Measurements from ENCODE around the gene FAM13A. TPM values are rescaled to one million over a fixed set of nuclear protein-coding genes. Genes with fewer than 3 reads are reported as not detected.
A peak's percentile ranks its signal among the peaks of the same experiment; 100 is the strongest.

The FAM13A gene
- total RNA-seq, 3 donors from 2014 or later, result 55.7 to 170 (median 118) TPM

DNA sequence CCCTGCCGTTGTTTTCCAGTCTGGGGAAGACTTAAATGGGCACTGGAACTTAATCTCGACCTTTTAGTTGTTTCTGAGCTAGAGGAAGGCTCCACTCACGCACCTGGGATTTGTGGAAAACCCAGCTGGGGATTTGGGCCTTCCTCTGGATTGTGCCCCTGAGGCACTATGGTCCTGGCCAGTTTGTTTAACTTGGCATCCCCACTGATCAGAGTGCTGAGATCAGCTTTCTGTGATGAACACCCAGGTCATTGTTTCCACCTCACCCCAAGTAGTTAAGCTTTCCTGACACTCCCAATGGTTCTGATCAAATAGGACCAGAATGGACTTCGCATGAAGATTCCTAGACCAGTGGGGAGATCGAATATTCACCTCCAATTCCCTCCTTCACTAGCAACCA, 338.9 kb downstream of the FAM13A start:
- H3K9me3 ChIP-seq, result peaks cover 0 to 22% of the 10 kb centered on the region in 2 donors
- intact Hi-C loops (cut with DNase I; ENCODE audit: low total_unique reads), result no loop called here
- TF ChIP-seq POLR2A (IDR thresholded peaks at IDR 0.05), result no peak
- TF ChIP-seq POLR2AphosphoS5 (IDR thresholded peaks at IDR 0.05), result no peak
- TF ChIP-seq, protein P1, sequence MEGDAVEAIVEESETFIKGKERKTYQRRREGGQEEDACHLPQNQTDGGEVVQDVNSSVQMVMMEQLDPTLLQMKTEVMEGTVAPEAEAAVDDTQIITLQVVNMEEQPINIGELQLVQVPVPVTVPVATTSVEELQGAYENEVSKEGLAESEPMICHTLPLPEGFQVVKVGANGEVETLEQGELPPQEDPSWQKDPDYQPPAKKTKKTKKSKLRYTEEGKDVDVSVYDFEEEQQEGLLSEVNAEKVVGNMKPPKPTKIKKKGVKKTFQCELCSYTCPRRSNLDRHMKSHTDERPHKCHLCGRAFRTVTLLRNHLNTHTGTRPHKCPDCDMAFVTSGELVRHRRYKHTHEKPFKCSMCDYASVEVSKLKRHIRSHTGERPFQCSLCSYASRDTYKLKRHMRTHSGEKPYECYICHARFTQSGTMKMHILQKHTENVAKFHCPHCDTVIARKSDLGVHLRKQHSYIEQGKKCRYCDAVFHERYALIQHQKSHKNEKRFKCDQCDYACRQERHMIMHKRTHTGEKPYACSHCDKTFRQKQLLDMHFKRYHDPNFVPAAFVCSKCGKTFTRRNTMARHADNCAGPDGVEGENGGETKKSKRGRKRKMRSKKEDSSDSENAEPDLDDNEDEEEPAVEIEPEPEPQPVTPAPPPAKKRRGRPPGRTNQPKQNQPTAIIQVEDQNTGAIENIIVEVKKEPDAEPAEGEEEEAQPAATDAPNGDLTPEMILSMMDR (IDR thresholded peaks at IDR 0.05), result no peak
- peaks cover 4% of the 10 kb centered on the region for H3K36me3 ChIP-seq
- no peaks in the 10 kb centered on the region for H3K4me1 ChIP-seq
- H3K27me3 ChIP-seq, result no peaks in the 10 kb centered on the region
- no peak for DNase-seq (ENCODE audit: low spot score in 2 of 2)
- H3K27ac ChIP-seq, result no peak overlapping the region
- H3K4me3 ChIP-seq, result no peak overlapping the region

DNA sequence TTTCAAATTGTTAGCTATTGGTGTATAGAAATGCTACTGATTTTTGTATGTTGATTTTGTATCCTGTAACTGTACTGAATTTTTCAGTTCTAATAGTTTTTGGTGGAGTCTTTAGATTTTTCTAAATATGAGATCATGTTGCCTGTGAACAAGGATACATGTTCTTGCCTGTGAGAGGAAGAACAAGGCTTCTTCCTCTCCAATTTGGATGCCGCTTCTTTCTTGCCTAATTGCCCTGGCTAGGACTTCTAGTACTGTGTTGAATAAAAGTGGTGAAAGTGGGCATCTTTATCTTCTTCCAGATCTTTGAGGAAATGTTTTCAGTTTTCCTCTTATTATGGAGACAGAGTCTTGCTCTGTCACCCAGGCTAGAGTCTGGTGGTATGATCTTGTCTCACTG, 343.2 kb downstream of the FAM13A start:
- Histone ChIP-seq H3K4me1 (no peaks in the 10 kb centered on the region), H3K36me3 (peaks cover 4% of the 10 kb centered on the region), H3K27me3 (no peaks in the 10 kb centered on the region), H3K4me3 (no peak overlapping the region), H3K27ac (no peak overlapping the region), H3K9me3 (peaks cover 0 to 22% of the 10 kb centered on the region in 2 donors)
- DNase-seq (ENCODE audit: low spot score in 2 of 2), result no peak
- TF ChIP-seq POLR2A (IDR thresholded peaks at IDR 0.05), result no peak
- TF ChIP-seq, protein P1 (IDR thresholded peaks at IDR 0.05), result no peak
- no peak for TF ChIP-seq POLR2AphosphoS5 (IDR thresholded peaks at IDR 0.05)
- intact Hi-C loops (cut with DNase I; ENCODE audit: low total_unique reads), result no loop called here

DNA sequence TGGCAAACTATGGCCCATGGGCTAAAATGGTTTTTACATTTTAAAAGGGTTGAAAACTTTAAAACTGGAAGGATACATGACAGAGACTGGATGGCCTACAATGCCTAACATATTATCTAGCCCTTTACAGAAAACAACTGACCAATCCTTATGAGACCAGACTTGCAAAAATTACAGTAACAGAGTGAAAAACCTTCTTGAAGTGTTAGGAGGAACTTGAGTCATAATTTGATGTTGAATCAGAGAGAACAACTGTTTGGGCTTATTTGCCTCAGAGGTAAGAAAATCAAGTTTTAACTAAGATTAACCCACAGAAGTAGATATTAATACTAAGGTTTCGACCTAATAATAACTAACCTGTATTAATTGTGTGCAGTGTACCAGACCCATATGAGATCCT, 347.0 kb downstream of the FAM13A start:
- intact Hi-C loops (cut with DNase I; ENCODE audit: low total_unique reads), result no loop called here
- H3K4me3 ChIP-seq, result no peak overlapping the region
- no peak overlapping the region for H3K27ac ChIP-seq
- no peaks in the 10 kb centered on the region for H3K9me3 ChIP-seq
- DNase-seq (ENCODE audit: low spot score in 2 of 2), result no peak
- H3K36me3 ChIP-seq, result no peaks in the 10 kb centered on the region
- TF ChIP-seq POLR2A (IDR thresholded peaks at IDR 0.05) (no peak), POLR2AphosphoS5 (IDR thresholded peaks at IDR 0.05) (no peak)
- TF ChIP-seq, protein P1 (IDR thresholded peaks at IDR 0.05), result no peak
- peaks cover 0 to 5% of the 10 kb centered on the region in 2 donors for H3K4me1 ChIP-seq
- H3K27me3 ChIP-seq, result no peaks in the 10 kb centered on the region

DNA sequence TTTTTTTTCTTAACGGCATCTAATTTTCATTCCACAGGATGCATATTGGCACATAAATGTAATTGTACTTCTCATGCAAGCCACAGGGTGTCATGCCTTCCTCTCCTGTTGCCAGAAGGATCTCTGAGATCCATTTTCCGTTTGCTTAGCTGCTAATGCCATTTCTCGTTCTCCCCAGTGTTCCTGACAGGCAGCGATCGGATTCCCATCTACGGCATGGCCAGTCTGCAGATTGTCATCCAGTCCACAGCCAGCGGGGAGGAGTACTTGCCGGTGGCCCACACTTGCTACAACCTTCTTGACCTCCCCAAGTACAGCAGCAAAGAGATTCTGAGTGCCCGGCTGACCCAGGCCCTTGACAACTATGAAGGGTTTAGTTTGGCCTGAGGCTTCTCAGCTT, 350.4 kb downstream of the FAM13A start:
- peak overlapping the region in 1 of 3 donors; percentile 27 for H3K4me3 ChIP-seq
- no peak for DNase-seq (ENCODE audit: low spot score in 2 of 2)
- H3K27ac ChIP-seq, result peak overlapping the region; percentile 49 to 58
- H3K4me1 ChIP-seq, result peaks cover 0 to 5% of the 10 kb centered on the region in 2 donors
- TF ChIP-seq, protein P1 (IDR thresholded peaks at IDR 0.05), result peak in 2 of 3 donors; percentile 64 to 71
- TF ChIP-seq POLR2A (IDR thresholded peaks at IDR 0.05) (no peak), POLR2AphosphoS5 (IDR thresholded peaks at IDR 0.05) (peak in 1 of 3 donors; percentile 31)
- intact Hi-C loops (cut with DNase I; ENCODE audit: low total_unique reads), result no loop called here
- H3K27me3 ChIP-seq, result no peaks in the 10 kb centered on the region
- no peaks in the 10 kb centered on the region for H3K36me3 ChIP-seq
- no peaks in the 10 kb centered on the region for H3K9me3 ChIP-seq

DNA sequence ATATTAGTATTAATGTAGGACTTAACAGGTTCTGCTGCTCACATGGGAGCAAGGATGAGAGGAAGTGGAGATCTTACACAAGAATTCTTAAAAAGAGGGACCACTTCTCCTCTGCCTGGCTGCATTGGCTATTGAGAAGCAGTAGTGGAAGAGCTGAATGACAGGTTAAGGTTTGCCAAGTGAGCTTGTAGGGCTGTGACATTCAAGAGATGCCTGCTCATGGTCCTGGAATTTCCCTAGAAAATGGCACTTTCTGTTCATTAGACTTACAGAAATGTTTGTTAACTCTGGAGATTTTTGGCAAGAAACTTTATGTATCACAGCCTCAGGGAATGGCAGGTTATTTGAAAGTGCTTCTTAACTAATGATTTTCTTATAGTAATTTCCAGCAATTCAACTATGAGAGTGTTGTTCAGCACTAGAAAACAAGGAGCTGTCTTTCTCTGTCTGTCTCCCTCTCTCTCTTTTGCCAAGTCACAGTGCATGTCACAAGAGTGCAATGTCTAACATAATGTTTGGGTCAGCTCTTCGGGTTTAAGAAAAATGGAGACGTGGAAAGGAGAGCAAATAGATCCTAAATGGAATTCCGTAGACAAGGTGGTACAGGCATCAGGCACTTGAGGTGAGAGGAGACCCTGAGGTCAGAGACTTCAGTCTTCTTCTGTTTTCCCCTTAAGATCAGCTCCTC, 351.0 kb downstream of the FAM13A start:
- DNase-seq (ENCODE audit: low spot score in 2 of 2), result no peak
- Histone ChIP-seq H3K27ac (peak overlapping the region in 1 of 2 donors; percentile 49), H3K4me3 (no peak overlapping the region), H3K4me1 (peaks cover 0 to 5% of the 10 kb centered on the region in 2 donors), H3K27me3 (no peaks in the 10 kb centered on the region), H3K36me3 (no peaks in the 10 kb centered on the region), H3K9me3 (no peaks in the 10 kb centered on the region)
- TF ChIP-seq POLR2AphosphoS5 (IDR thresholded peaks at IDR 0.05) (no peak), POLR2A (IDR thresholded peaks at IDR 0.05) (no peak)
- intact Hi-C loops (cut with DNase I; ENCODE audit: low total_unique reads), result no loop called here

Data from breast epithelium (tissue), 4 donors.